ENCODE measurements around the gene SCN10A. TPM values are rescaled to one million over a fixed set of nuclear protein-coding genes. Genes with fewer than 3 reads are reported as not detected.

Gene SCN10A
- total and polyA plus RNA-seq, 2 of the 13 experiments (the other 11 are each of a cell fraction or from before 2014, with no cell fraction given), result not detected

DNA sequence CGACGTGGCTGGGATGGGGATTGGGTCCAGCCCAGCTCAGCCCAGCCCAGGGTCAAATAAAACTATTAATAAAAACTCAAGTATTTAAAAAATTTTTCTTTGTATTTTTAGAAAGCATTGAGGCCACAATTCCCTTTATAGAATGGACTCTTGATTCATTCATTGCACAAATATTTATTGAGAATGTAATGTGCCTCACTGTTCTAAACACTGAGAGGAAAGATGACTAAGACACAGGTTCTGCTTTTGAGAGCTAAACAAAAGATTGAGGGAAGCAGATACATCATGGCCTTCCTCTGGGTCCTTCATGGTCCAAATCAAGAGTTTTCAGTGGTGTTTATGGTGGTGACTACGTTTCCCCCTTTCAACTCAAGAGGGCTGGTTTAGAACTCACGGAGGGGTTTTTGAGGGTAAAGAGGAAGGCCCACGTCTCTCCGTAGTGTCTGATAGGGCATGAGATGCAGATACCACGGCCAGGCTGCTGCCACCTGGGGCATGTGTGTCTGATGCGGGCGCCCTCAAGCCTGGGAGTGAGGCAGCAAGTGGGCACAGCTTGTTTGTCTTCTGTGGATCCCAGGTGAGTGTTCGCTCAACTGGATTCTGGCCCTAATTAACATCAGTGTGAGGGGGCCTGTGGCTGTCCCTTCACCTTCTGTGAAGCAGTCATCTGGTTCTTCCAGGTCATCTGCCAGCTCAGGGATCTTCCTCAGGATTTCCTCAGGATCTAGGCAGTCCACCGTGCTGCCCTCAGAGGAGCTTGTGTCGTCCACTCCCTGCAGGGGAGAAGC lies 93.0 kb downstream of the SCN10A start:
- H3K4me3 ChIP-seq (replicated peaks in 1 of 3; ENCODE audit: insufficient read depth in 1 of 3, low read depth in 2 of 3, low read length in 3 of 3), result no peak overlapping the region
- H3K9ac ChIP-seq (ENCODE audit: insufficient read depth, low read depth, low read length), result no peak overlapping the region
- H3K36me3 ChIP-seq (replicated peaks in 1 of 2; ENCODE audit: control insufficient read depth in 1 of 2, insufficient read depth in 2 of 2, low read length in 2 of 2), result no peaks in the 10 kb centered on the region
- ChIA-PET POLR2A (no interaction called here), CTCF (ENCODE audit: low intra/inter-chr PET ratio, low total read pairs) (no interaction called here)
- no peaks in the 10 kb centered on the region for H4K20me1 ChIP-seq (ENCODE audit: insufficient read depth, low read length)
- intact Hi-C loops (cut with micrococcal nuclease; ENCODE audit: unreplicated experiment), result no loop called here
- no peak for TF ChIP-seq THAP7 (CRISPR knock-in tag; IDR thresholded peaks at IDR 0.05)
- no peak for TF ChIP-seq NR2F2 (IDR thresholded peaks at IDR 0.05; ENCODE audit: borderline replicate concordance, low read depth)
- TF ChIP-seq ZNF558 (CRISPR knock-in tag; IDR thresholded peaks at IDR 0.05; ENCODE audit: borderline replicate concordance), result no peak
- no peak for TF ChIP-seq NPAS2 (CRISPR knock-in tag; IDR thresholded peaks at IDR 0.05; ENCODE audit: borderline replicate concordance)
- no peak for TF ChIP-seq FOXP1 (IDR thresholded peaks at IDR 0.05)
- TF ChIP-seq FOXP1 (CRISPR knock-in tag; IDR thresholded peaks at IDR 0.05), result no peak
- TF ChIP-seq SIX4 (CRISPR knock-in tag; IDR thresholded peaks at IDR 0.05), result no peak
- TF ChIP-seq ZNF790 (CRISPR knock-in tag; IDR thresholded peaks at IDR 0.05; ENCODE audit: borderline replicate concordance), result no peak
- no peaks in the 10 kb centered on the region for H3K79me2 ChIP-seq (ENCODE audit: insufficient read depth, low read length)
- H3K4me1 ChIP-seq (ENCODE audit: insufficient read depth, low read length), result no peaks in the 10 kb centered on the region
- in situ Hi-C loops (cut with HindIII; ENCODE audit: extremely low pct_ligation_motif_present, low pct_unique_long_range_greater_than_20kb), result no loop called here
- ATAC-seq (no peak), FAIRE-seq (no peak), DNase-seq (ENCODE audit: low spot score) (no peak)
- no peak overlapping the region for H3K27ac ChIP-seq (ENCODE audit: extremely low read length, insufficient read depth, low read length)
- BruUV-seq (replicated peaks), result no TSS peak
- no peaks in the 10 kb centered on the region for H3K9me3 ChIP-seq (ENCODE audit: low read length)
- WGBS (ENCODE audit: low lambda C conversion rate), result 8% methylated on average over 9 of the region's 12 CpGs
- H2AFZ ChIP-seq (ENCODE audit: low read length), result no peak overlapping the region
- H3K27me3 ChIP-seq (ENCODE audit: control insufficient read depth in 1 of 2, insufficient read depth in 2 of 2, low read length in 2 of 2), result peaks cover 2 to 49% of the 10 kb centered on the region in 2 experiments; a peak in 3 of 5 replicates
- H3K4me2 ChIP-seq (ENCODE audit: low read depth, low read length), result no peak overlapping the region

Measured in HepG2 (cell line).